ENCODE data around the gene MEG3.
"Not testable (repeated sequence)": the region's sequence is repeated elsewhere in the genome, so short reads cannot be mapped to it uniquely, and the experiment has no call there.

GRCh38 chr14:100801433-100801832 is 24.5 kb upstream of the MEG3 start:
- TF ChIP-seq CREB1 (IDR thresholded peaks at IDR 0.05); ASH2L (IDR thresholded peaks at IDR 0.05; ENCODE audit: low read length): not testable (repeated sequence)
- TF ChIP-seq, protein P1, sequence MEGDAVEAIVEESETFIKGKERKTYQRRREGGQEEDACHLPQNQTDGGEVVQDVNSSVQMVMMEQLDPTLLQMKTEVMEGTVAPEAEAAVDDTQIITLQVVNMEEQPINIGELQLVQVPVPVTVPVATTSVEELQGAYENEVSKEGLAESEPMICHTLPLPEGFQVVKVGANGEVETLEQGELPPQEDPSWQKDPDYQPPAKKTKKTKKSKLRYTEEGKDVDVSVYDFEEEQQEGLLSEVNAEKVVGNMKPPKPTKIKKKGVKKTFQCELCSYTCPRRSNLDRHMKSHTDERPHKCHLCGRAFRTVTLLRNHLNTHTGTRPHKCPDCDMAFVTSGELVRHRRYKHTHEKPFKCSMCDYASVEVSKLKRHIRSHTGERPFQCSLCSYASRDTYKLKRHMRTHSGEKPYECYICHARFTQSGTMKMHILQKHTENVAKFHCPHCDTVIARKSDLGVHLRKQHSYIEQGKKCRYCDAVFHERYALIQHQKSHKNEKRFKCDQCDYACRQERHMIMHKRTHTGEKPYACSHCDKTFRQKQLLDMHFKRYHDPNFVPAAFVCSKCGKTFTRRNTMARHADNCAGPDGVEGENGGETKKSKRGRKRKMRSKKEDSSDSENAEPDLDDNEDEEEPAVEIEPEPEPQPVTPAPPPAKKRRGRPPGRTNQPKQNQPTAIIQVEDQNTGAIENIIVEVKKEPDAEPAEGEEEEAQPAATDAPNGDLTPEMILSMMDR (IDR thresholded peaks at IDR 0.05; ENCODE audit: control extremely low read depth in 1 of 3, insufficient read depth in 1 of 3, low read depth in 1 of 3, low read length in 3 of 3), result not testable (repeated sequence)

Data from H1 (cell line).